Natural killer cell (primary cell): ENCODE data around the gene AGK. TPM values are rescaled to one million over a fixed set of nuclear protein-coding genes. Genes with fewer than 3 reads are reported as not detected.

Experiments used
- ATAC-seq, 3 donors: fragments of 150-1000 bp in 2 of 3; fragments of 200-7000 bp in 1 of 3; cut with Tn5 transposase; 1 replicate in 1 of 3; 2 replicates in 2 of 3; pipeline ENCODE4 v1.10.0; 2021; ENCODE audit warnings: mild to moderate bottlenecking in 2 of 3, moderate library complexity in 2 of 3
- DNase-seq, 2 donors: peaks; one replicate each; pipeline versions ENCODE4 v3.0.0 to v3.0.0-alpha.2; 2013 to 2021; ENCODE audit warnings: mixed read lengths in 1 of 2
- H3K27ac ChIP-seq: one replicate; pipeline ENCODE4 v1.5.1; 2013; ENCODE audit warnings: mild to moderate bottlenecking, low read length
- H3K27me3 ChIP-seq: one replicate; pipeline ENCODE4 v1.6.1; 2013; ENCODE audit warnings: low read length; ENCODE audit not compliant: control insufficient read depth, insufficient read depth
- H3K36me3 ChIP-seq: one replicate; pipeline ENCODE4 v1.6.1; 2013; ENCODE audit warnings: low read length; ENCODE audit not compliant: control insufficient read depth, insufficient read depth
- H3K4me1 ChIP-seq: one replicate; pipeline ENCODE4 v1.6.1; 2013; ENCODE audit warnings: low read length; ENCODE audit not compliant: control insufficient read depth, insufficient read depth
- H3K4me3 ChIP-seq: one replicate; pipeline ENCODE4 v1.5.1; 2013; ENCODE audit warnings: low read length
- H3K9me3 ChIP-seq: one replicate; pipeline ENCODE4 v1.6.1; 2013; ENCODE audit warnings: low read length; ENCODE audit not compliant: control insufficient read depth, insufficient read depth
- H3K27ac Mint-ChIP-seq, 2 donors: one replicate each; pipeline ENCODE4 v1.8.0; 2022; ENCODE audit warnings: mild to moderate bottlenecking in 2 of 2, mixed read lengths in 2 of 2, moderate library complexity in 1 of 2
- H3K27me3 Mint-ChIP-seq, 2 donors: one replicate each; pipeline ENCODE4 v1.8.0; 2022; ENCODE audit warnings: low read depth in 2 of 2, mixed read lengths in 2 of 2
- H3K36me3 Mint-ChIP-seq: one replicate; pipeline ENCODE4 v1.8.0; 2022; ENCODE audit warnings: mixed read lengths
- H3K4me1 Mint-ChIP-seq, 2 donors: one replicate each; pipeline ENCODE4 v1.8.0; 2022; ENCODE audit warnings: mixed read lengths in 2 of 2
- H3K4me3 Mint-ChIP-seq: one replicate; pipeline ENCODE4 v1.8.0; 2022; ENCODE audit warnings: mild to moderate bottlenecking, moderate library complexity, mixed read lengths
- H3K9me3 Mint-ChIP-seq, 2 donors: one replicate each; pipeline ENCODE4 v1.8.0; 2022; ENCODE audit warnings: mixed read lengths in 2 of 2
- CTCF ChIP-seq: fragments of 200-600 bp; IDR thresholded peaks from one replicate; pipeline ENCODE4 v1.8.0; 2022; ENCODE audit warnings: antibody characterized with exemption
- WGBS: methylation state at CpG from one replicate; pipeline ENCODE4 v1.1.7; 2013; ENCODE audit warnings: missing lambda C conversion rate; ENCODE audit not compliant: insufficient coverage; 5-methylcytosine and 5-hydroxymethylcytosine counted together
- intact Hi-C: fragments of 100-400 bp; cut with micrococcal nuclease; formaldehyde crosslinking; loops from one replicate; pipeline ENCODE4 v1.14.2; 2022
- total RNA-seq, 4 donors: library from RNA; stranded (reverse); fragments of 120-200 nt in 1 of 4; gene quantifications; one replicate each; pipeline versions ENCODE4 v1.2.3 to v1.2.4, GENCODE V29; 2013 to 2022

The AGK gene
- total RNA-seq, 3 donors from 2014 or later (not counting 1 experiment from before 2014, with no cell fraction given) = 70.0 to 106 (median 99.0) TPM

- H3K27ac ChIP-seq = no peak overlapping the region
- no peaks in the 10 kb centered on the region for H3K9me3 Mint-ChIP-seq
- H3K36me3 Mint-ChIP-seq = peaks cover 21% of the 10 kb centered on the region
- ATAC-seq = peak; percentile 83 to 87 (median 84)
- peak overlapping the region; percentile 64 to 84 for H3K27ac Mint-ChIP-seq
- H3K4me3 Mint-ChIP-seq = no peak overlapping the region
- no peaks in the 10 kb centered on the region for H3K4me1 ChIP-seq
- peaks cover 10 to 19% of the 10 kb centered on the region in 2 donors for H3K4me1 Mint-ChIP-seq
- no peaks in the 10 kb centered on the region for H3K27me3 ChIP-seq
- no peak overlapping the region for H3K4me3 ChIP-seq
- intact Hi-C loops = loop anchor here (1.0 to 10.0 kb wide), 3 partner anchors 84 to 842 kb away; partner anchors contain the start of genes AGK and SSBP1
- no peaks in the 10 kb centered on the region for H3K27me3 Mint-ChIP-seq
- peaks cover 78% of the 10 kb centered on the region for H3K36me3 ChIP-seq
- DNase-seq = peak in 1 of 2 donors; percentile 82
- TF ChIP-seq CTCF = peak; percentile 47
- no peaks in the 10 kb centered on the region for H3K9me3 ChIP-seq
- no CpG with 5 or more reads among the region's 3 CpGs for WGBS
These were observed 103.3 kb downstream of the AGK start for GRCh38 chr7:141654551-141654950.

GRCh38 chr7:141659501-141659900, 108.3 kb downstream of the AGK start:
- DNase-seq (no peak), ATAC-seq (no peak)
- Histone ChIP-seq H3K4me1 (peaks cover 12% of the 10 kb centered on the region), H3K27ac (no peak overlapping the region), H3K27me3 (no peaks in the 10 kb centered on the region), H3K4me3 (no peak overlapping the region), H3K36me3 (peaks cover 49% of the 10 kb centered on the region), H3K9me3 (no peaks in the 10 kb centered on the region)
- no peaks in the 10 kb centered on the region for H3K9me3 Mint-ChIP-seq
- H3K4me1 Mint-ChIP-seq = peaks cover 3 to 17% of the 10 kb centered on the region in 2 donors
- TF ChIP-seq CTCF = no peak
- H3K4me3 Mint-ChIP-seq = no peak overlapping the region
- intact Hi-C loops = loop anchor here (10.0 kb wide), 1 partner anchor 105 kb away; the partner anchor contains the start of gene AGK
- WGBS = 76% methylated on average over 6 of the region's 6 CpGs
- peak overlapping the region; percentile 67 to 77 for H3K27ac Mint-ChIP-seq
- H3K27me3 Mint-ChIP-seq = no peaks in the 10 kb centered on the region
- H3K36me3 Mint-ChIP-seq = peaks cover 8% of the 10 kb centered on the region

GRCh38 chr7:141660259-141660658, 109.0 kb downstream of the AGK start:
- peaks cover 12% of the 10 kb centered on the region for H3K4me1 ChIP-seq
- H3K4me3 ChIP-seq = no peak overlapping the region
- H3K36me3 ChIP-seq = peaks cover 45% of the 10 kb centered on the region
- no peaks in the 10 kb centered on the region for H3K27me3 ChIP-seq
- H3K4me1 Mint-ChIP-seq = peaks cover 0 to 14% of the 10 kb centered on the region in 2 donors
- no peaks in the 10 kb centered on the region for H3K36me3 Mint-ChIP-seq
- H3K4me3 Mint-ChIP-seq = no peak overlapping the region
- H3K27ac Mint-ChIP-seq = peak overlapping the region; percentile 67 to 77
- H3K27ac ChIP-seq = no peak overlapping the region
- DNase-seq (no peak), ATAC-seq (peak in 2 of 3 donors; percentile 22 to 55)
- TF ChIP-seq CTCF = no peak
- no peaks in the 10 kb centered on the region for H3K9me3 ChIP-seq
- intact Hi-C loops = no loop called here
- no peaks in the 10 kb centered on the region for H3K27me3 Mint-ChIP-seq
- no peaks in the 10 kb centered on the region for H3K9me3 Mint-ChIP-seq
- WGBS = 35% methylated on average over 4 of the region's 4 CpGs
